OCI-LY1 (cell line): ENCODE measurements around the gene RHBDF2.

Experiments
- CTCF ChIP-seq: fragments of 200-600 bp; sonication (generic), shearing (Covaris generic); IDR thresholded peaks from 2 replicates; pipeline ENCODE4 v1.5.1; 2017; ENCODE audit warnings: mild to moderate bottlenecking, antibody characterized with exemption, low read length, moderate library complexity, mixed read lengths
- EZH2 ChIP-seq: fragments of 200-600 bp; sonication (generic), shearing (Covaris generic); IDR thresholded peaks from 2 replicates; pipeline ENCODE4 v1.8.0; 2017; ENCODE audit warnings: borderline replicate concordance, mixed run types, mild to moderate bottlenecking, antibody characterized with exemption, low read length, moderate library complexity, mixed read lengths

- TF ChIP-seq EZH2 (no peak), CTCF (no peak)
Observed at GRCh38 chr17:76530095-76530723, 29.0 kb upstream of the RHBDF2 start.
